ENCODE results near the gene PRX. TPM values are rescaled to one million over a fixed set of nuclear protein-coding genes. Genes with fewer than 3 reads are reported as not detected.
"Not testable (repeated sequence)": the region's sequence is repeated elsewhere in the genome, so short reads cannot be mapped to it uniquely, and the experiment has no call there.

PRX gene
- polyA plus RNA-seq, 3 donors = 0.13 to 0.76 TPM; not detected in 1

- H4K20me1 ChIP-seq (ENCODE audit: insufficient read depth, low read length) = no peaks in the 10 kb centered on the region
- H3K9me3 Mint-ChIP-seq = peaks cover 0 to 2% (median 0%) of the 10 kb centered on the region in 7 donors
- no peaks in the 10 kb centered on the region for H3K36me3 Mint-ChIP-seq
- no peak for DNase-seq
- H3K4me3 Mint-ChIP-seq = no peak overlapping the region
- H3K27me3 ChIP-seq (ENCODE audit: control insufficient read depth in 2 of 2, insufficient read depth in 2 of 2, low read length in 2 of 2) = no peaks in the 10 kb centered on the region
- no CpG with 5 or more reads among the region's 3 CpGs for WGBS (ENCODE audit: insufficient coverage)
- no peak overlapping the region for H3K4me3 ChIP-seq (replicated peaks in 1 of 3; ENCODE audit: low read depth in 2 of 3, low read length in 3 of 3)
- H3K9ac ChIP-seq (ENCODE audit: insufficient read depth, low read length, poor library complexity, severe bottlenecking) = no peak overlapping the region
- no peaks in the 10 kb centered on the region for H3K36me3 ChIP-seq (replicated peaks in 1 of 2; ENCODE audit: control insufficient read depth in 1 of 2, insufficient read depth in 2 of 2, low read length in 2 of 2)
- H3K27ac Mint-ChIP-seq = no peak overlapping the region
- H2AFZ ChIP-seq (ENCODE audit: insufficient read depth, low read depth, low read length, poor library complexity, severe bottlenecking) = no peak overlapping the region
- peaks cover 39% of the 10 kb centered on the region for H3K4me1 Mint-ChIP-seq
- intact Hi-C loops (cut with micrococcal nuclease) = no loop called here
- no peaks in the 10 kb centered on the region for H3K9me3 ChIP-seq (replicated peaks in 1 of 2; ENCODE audit: control insufficient read depth in 1 of 2, insufficient read depth in 1 of 2, low read length in 2 of 2)
- peaks cover 8% of the 10 kb centered on the region for H3K79me2 ChIP-seq (ENCODE audit: insufficient read depth, low read length)
- H3K4me2 ChIP-seq (replicated peaks; ENCODE audit: extremely low read depth, low read length, poor library complexity, severe bottlenecking) = no peak overlapping the region
- H3K27ac ChIP-seq (ENCODE audit: low read depth in 1 of 2, low read length in 2 of 2) = no peak overlapping the region
- TF ChIP-seq CTCF (IDR thresholded peaks at IDR 0.05) = no peak
- H3K27me3 Mint-ChIP-seq (ENCODE audit: low read depth in 3 of 3) = peaks cover 0 to 3% (median 0%) of the 10 kb centered on the region in 3 donors
- H3K4me1 ChIP-seq (ENCODE audit: control insufficient read depth in 1 of 2, insufficient read depth in 2 of 2, low read length in 2 of 2) = peaks cover 42 to 43% of the 10 kb centered on the region in 2 donors
Observed at GRCh38 chr19:40431698-40432097, 18.5 kb upstream of the PRX start.

GRCh38 chr19:40430242-40430641 lies 17.1 kb upstream of the PRX start:
- H3K4me3 Mint-ChIP-seq; H3K36me3 ChIP-seq (replicated peaks in 1 of 2; ENCODE audit: control insufficient read depth in 1 of 2, insufficient read depth in 2 of 2, low read length in 2 of 2); H3K27me3 Mint-ChIP-seq (ENCODE audit: low read depth in 3 of 3); H3K27me3 ChIP-seq (ENCODE audit: control insufficient read depth in 2 of 2, insufficient read depth in 2 of 2, low read length in 2 of 2); H3K9me3 Mint-ChIP-seq; H3K27ac ChIP-seq (ENCODE audit: low read depth in 1 of 2, low read length in 2 of 2); intact Hi-C loops (cut with micrococcal nuclease); H3K9me3 ChIP-seq (replicated peaks in 1 of 2; ENCODE audit: control insufficient read depth in 1 of 2, insufficient read depth in 1 of 2, low read length in 2 of 2); H4K20me1 ChIP-seq (ENCODE audit: insufficient read depth, low read length); H3K27ac Mint-ChIP-seq; DNase-seq; H3K9ac ChIP-seq (ENCODE audit: insufficient read depth, low read length, poor library complexity, severe bottlenecking); H3K36me3 Mint-ChIP-seq; H2AFZ ChIP-seq (ENCODE audit: insufficient read depth, low read depth, low read length, poor library complexity, severe bottlenecking); H3K4me3 ChIP-seq (replicated peaks in 1 of 3; ENCODE audit: low read depth in 2 of 3, low read length in 3 of 3); H3K79me2 ChIP-seq (ENCODE audit: insufficient read depth, low read length); H3K4me2 ChIP-seq (replicated peaks; ENCODE audit: extremely low read depth, low read length, poor library complexity, severe bottlenecking): not testable (repeated sequence)
- H3K4me1 ChIP-seq (ENCODE audit: control insufficient read depth in 1 of 2, insufficient read depth in 2 of 2, low read length in 2 of 2) = peaks cover 33 to 35% of the 10 kb centered on the region in 2 donors
- H3K4me1 Mint-ChIP-seq = peaks cover 32% of the 10 kb centered on the region
- 88% methylated on average over 2 of the region's 10 CpGs for WGBS (ENCODE audit: insufficient coverage)

- not testable (repeated sequence) for H3K9me3 ChIP-seq (replicated peaks in 1 of 2; ENCODE audit: control insufficient read depth in 1 of 2, insufficient read depth in 1 of 2, low read length in 2 of 2); H3K27me3 ChIP-seq (ENCODE audit: control insufficient read depth in 2 of 2, insufficient read depth in 2 of 2, low read length in 2 of 2); H3K36me3 ChIP-seq (replicated peaks in 1 of 2; ENCODE audit: control insufficient read depth in 1 of 2, insufficient read depth in 2 of 2, low read length in 2 of 2); H3K9me3 Mint-ChIP-seq; H3K4me2 ChIP-seq (replicated peaks; ENCODE audit: extremely low read depth, low read length, poor library complexity, severe bottlenecking); H3K9ac ChIP-seq (ENCODE audit: insufficient read depth, low read length, poor library complexity, severe bottlenecking); H3K4me3 ChIP-seq (replicated peaks in 1 of 3; ENCODE audit: low read depth in 2 of 3, low read length in 3 of 3); H3K36me3 Mint-ChIP-seq; DNase-seq; H3K27me3 Mint-ChIP-seq (ENCODE audit: low read depth in 3 of 3); H2AFZ ChIP-seq (ENCODE audit: insufficient read depth, low read depth, low read length, poor library complexity, severe bottlenecking); H3K27ac ChIP-seq (ENCODE audit: low read depth in 1 of 2, low read length in 2 of 2); H3K4me3 Mint-ChIP-seq; H3K27ac Mint-ChIP-seq
- Histone ChIP-seq H4K20me1 (ENCODE audit: insufficient read depth, low read length) (peaks cover 13% of the 10 kb centered on the region), H3K4me1 (ENCODE audit: control insufficient read depth in 1 of 2, insufficient read depth in 2 of 2, low read length in 2 of 2) (peaks cover 25 to 27% of the 10 kb centered on the region in 2 donors), H3K79me2 (ENCODE audit: insufficient read depth, low read length) (peaks cover 28% of the 10 kb centered on the region)
- intact Hi-C loops (cut with micrococcal nuclease) = loop anchor here in 1 of 2 donors (10.0 kb wide), 1 partner anchor 123 kb away; no protein-coding TSS in a partner anchor
- 96% methylated on average over 3 of the region's 7 CpGs for WGBS (ENCODE audit: insufficient coverage)
- peaks cover 28% of the 10 kb centered on the region for H3K4me1 Mint-ChIP-seq
Observed at GRCh38 chr19:40428197-40428596, 15.0 kb upstream of the PRX start.
